Uterus (tissue), 4 donors: Measurements from ENCODE around the gene CAMP. TPM values are rescaled to one million over a fixed set of nuclear protein-coding genes. Genes with fewer than 3 reads are reported as not detected.

ENCODE experiments used
- DNase-seq, 2 donors: peaks; one replicate each; pipeline ENCODE4 v3.0.0-alpha.2; 2019 to 2020
- H3K27ac ChIP-seq, 2 donors: fragments of 200-600 bp; sonication (generic); 1 replicate in 1 of 2; 2 replicates in 1 of 2; pipeline ENCODE4 v1.5.1; 2016 to 2018
- H3K27me3 ChIP-seq, 2 donors: fragments of 200-600 bp; sonication (generic); one replicate each; pipeline ENCODE4 v1.5.1; 2018 to 2019; ENCODE audit warnings: control low read depth in 1 of 2
- H3K36me3 ChIP-seq, 2 donors: fragments of 200-600 bp; sonication (generic); one replicate each; pipeline ENCODE4 v1.5.1; 2019; ENCODE audit warnings: control low read depth in 1 of 2
- H3K4me1 ChIP-seq, 2 donors: fragments of 200-600 bp; sonication (generic); one replicate each; pipeline ENCODE4 v1.5.1; 2018 to 2019; ENCODE audit warnings: control low read depth in 1 of 2
- H3K4me3 ChIP-seq, 2 donors: fragments of 200-600 bp; sonication (generic); 1 replicate in 1 of 2; 2 replicates in 1 of 2; pipeline ENCODE4 v1.5.1; 2018 to 2019; ENCODE audit warnings: mild to moderate bottlenecking in 1 of 2
- H3K9me3 ChIP-seq, 2 donors: fragments of 200-600 bp; sonication (generic); one replicate each; pipeline ENCODE4 v1.5.1; 2019; ENCODE audit warnings: control low read depth in 1 of 2
- CTCF ChIP-seq, 4 experiments: fragments of 200-600 bp in 2 of 4; fragments of 450-650 bp in 2 of 4; sonication (generic) in 2 of 4; IDR thresholded peaks; one replicate each; pipeline ENCODE4 v1.5.1; 2016 to 2019; ENCODE audit warnings: antibody characterized with exemption in 4 of 4, mild to moderate bottlenecking in 2 of 4, moderate library complexity in 1 of 4
- POLR2A ChIP-seq, 2 donors: fragments of 450-650 bp; IDR thresholded peaks; one replicate each; pipeline ENCODE4 v1.6.1; 2016; ENCODE audit warnings: antibody characterized with exemption in 2 of 2, mild to moderate bottlenecking in 1 of 2, moderate library complexity in 1 of 2
- intact Hi-C: fragments of 100-400 bp; cut with DNase I; formaldehyde crosslinking; loops from one replicate; pipeline ENCODE4 v1.15.1; 2023; ENCODE audit warnings: low total_unique reads
- microRNA counts, 2 donors: library from miRNA; unstranded; fragments of <30 nt; microRNA quantifications; one replicate each; lab custom pipeline; 2016 to 2017
- microRNA-seq: library from miRNA; unstranded; fragments of <30 nt; microRNA quantifications from one replicate; pipeline ENCODE4, GENCODE V29; 2016; ENCODE audit warnings: borderline microRNAs expressed, borderline replicate concordance
- small RNA-seq: library from RNA; depleted of rRNA; stranded (forward); fragments of <200 nt; gene quantifications from one replicate; pipeline ENCODE3, GENCODE V24; 2016
- total RNA-seq, 4 donors: library from RNA; depleted of rRNA in 3 of 4; stranded (reverse); fragments of >200 nt in 3 of 4; gene quantifications; one replicate each; pipeline versions ENCODE4 v1.1.0 to v1.2.4, GENCODE V29; 2014 to 2023
- donor health status: DM: yes; HTN: yes; CAD: no.

Gene CAMP
- total RNA-seq, 4 donors from 2014 or later, result 3.1 TPM; not detected in 3

- intact Hi-C loops, result no loop called here
- Histone ChIP-seq H3K4me3 (no peak overlapping the region), H3K4me1 (no peaks in the 10 kb centered on the region), H3K36me3 (no peaks in the 10 kb centered on the region), H3K27me3 (no peaks in the 10 kb centered on the region), H3K9me3 (no peaks in the 10 kb centered on the region), H3K27ac (no peak overlapping the region)
- peak; percentile 36 to 43 for DNase-seq
- peak; percentile 47 to 78 (median 68) for TF ChIP-seq CTCF (IDR thresholded peaks at IDR 0.05)
- no peak for TF ChIP-seq POLR2A (IDR thresholded peaks at IDR 0.05)
Measured at GRCh38 chr3:48273594-48274211, 50.4 kb downstream of the CAMP start.

GRCh38 chr3:48274452-48274851 lies 51.2 kb downstream of the CAMP start:
- intact Hi-C loops, result no loop called here
- no peak for DNase-seq
- H3K9me3 ChIP-seq, result no peaks in the 10 kb centered on the region
- H3K4me3 ChIP-seq, result no peak overlapping the region
- no peaks in the 10 kb centered on the region for H3K4me1 ChIP-seq
- H3K27me3 ChIP-seq, result no peaks in the 10 kb centered on the region
- H3K27ac ChIP-seq, result no peak overlapping the region
- H3K36me3 ChIP-seq, result no peaks in the 10 kb centered on the region
- TF ChIP-seq POLR2A (IDR thresholded peaks at IDR 0.05), result no peak
- no peak for TF ChIP-seq CTCF (IDR thresholded peaks at IDR 0.05)

MicroRNA genes within 50 kb of the gene (microRNA counts, 767-probe panel; counts per million panel counts)
- microRNA hsa-miR-4443 (lab: Ali Mortazavi, UCI), result 0 counts per million in 2 donors

Small RNA genes within 50 kb of the gene (microRNA-seq; reads per million reads assigned to microRNA genes)
- gene MIR4443, result 32.8 reads per million, percentile 39 among the genes with 10 or more reads in this experiment

Small RNA genes within 50 kb of the gene (small RNA-seq; reads per million reads assigned to genes)
- gene MIR4443 (not detected), gene NDUFB1P1 (not detected), gene RNU7-128P (not detected)

Other genes starting within 250 kb of the CAMP start
- gene MAP4, start 207.1 kb upstream of the CAMP start, total RNA-seq, result 100 to 1,000 TPM in 1 of 4 donors, 10 to 100 TPM in 3; 51.5 to 264 (median 79.7) TPM
- 10 to 100 TPM in 1 of 4 donors, under 1 TPM in 1, not detected in 2; 0.67 to 10.5 TPM for gene CDC25A, start 35.1 kb upstream of the CAMP start, total RNA-seq
- 10 to 100 TPM in 2 of 4 donors, 1 to 10 TPM in 2; 1.8 to 19.3 (median 10.9) TPM for gene ZNF589, start 17.6 kb downstream of the CAMP start, total RNA-seq
- gene NME6, start 77.9 kb downstream of the CAMP start, total RNA-seq, result 10 to 100 TPM; 14.3 to 30.8 (median 26.2) TPM
- gene SPINK8, start 110.2 kb downstream of the CAMP start, total RNA-seq, result not detected
- gene FBXW12, start 148.7 kb downstream of the CAMP start, total RNA-seq, result under 1 TPM in 2 of 4 donors, not detected in 2; 0.37 to 0.55 TPM
- 100 to 1,000 TPM in 1 of 4 donors, 10 to 100 TPM in 3; 23.5 to 133 (median 60.9) TPM for gene PLXNB1, start 206.6 kb downstream of the CAMP start, total RNA-seq
- 10 to 100 TPM in 2 of 4 donors, 1 to 10 TPM in 2; 2.6 to 11.1 (median 7.8) TPM for gene CCDC51, start 216.6 kb downstream of the CAMP start, total RNA-seq
- 100 to 1,000 TPM in 3 of 4 donors, 10 to 100 TPM in 1; 94.8 to 195 (median 141) TPM for gene TMA7, start 216.8 kb downstream of the CAMP start, total RNA-seq
- 10 to 100 TPM in 1 of 4 donors, 1 to 10 TPM in 3; 5.3 to 11.5 (median 7.5) TPM for gene ATRIP, start 223.2 kb downstream of the CAMP start, total RNA-seq